GM12801 (cell line): ENCODE results near the gene POLR1D.

Experiments used
- TF ChIP-seq, protein P1 (sequence below): IDR thresholded peaks from one replicate; pipeline ENCODE4 v1.5.1; 2011; ENCODE audit warnings: control low read depth; ENCODE audit not compliant: insufficient read length; ENCODE audit errors: extremely low read depth

Gene POLR1D

DNA sequence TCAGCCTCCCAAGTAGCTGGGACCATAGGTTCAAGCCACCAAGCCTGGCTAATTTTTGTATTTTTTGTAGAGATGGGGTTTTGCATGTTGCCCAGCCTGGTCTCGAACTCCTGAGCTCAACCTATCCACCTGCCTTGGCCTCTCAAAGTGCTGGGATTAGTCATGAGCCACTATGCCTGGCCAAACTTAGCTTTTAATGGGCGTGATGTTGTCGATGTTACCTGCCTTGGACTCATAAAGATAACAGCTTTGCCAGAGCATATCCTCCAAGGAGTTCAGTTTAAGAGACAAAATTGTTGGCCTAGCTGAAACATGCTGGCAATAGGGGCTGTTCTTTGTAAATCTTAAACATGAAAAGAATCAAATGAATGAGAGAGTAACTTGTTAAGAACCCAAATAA, 13.1 kb downstream of the POLR1D start:
- TF ChIP-seq, protein P1, sequence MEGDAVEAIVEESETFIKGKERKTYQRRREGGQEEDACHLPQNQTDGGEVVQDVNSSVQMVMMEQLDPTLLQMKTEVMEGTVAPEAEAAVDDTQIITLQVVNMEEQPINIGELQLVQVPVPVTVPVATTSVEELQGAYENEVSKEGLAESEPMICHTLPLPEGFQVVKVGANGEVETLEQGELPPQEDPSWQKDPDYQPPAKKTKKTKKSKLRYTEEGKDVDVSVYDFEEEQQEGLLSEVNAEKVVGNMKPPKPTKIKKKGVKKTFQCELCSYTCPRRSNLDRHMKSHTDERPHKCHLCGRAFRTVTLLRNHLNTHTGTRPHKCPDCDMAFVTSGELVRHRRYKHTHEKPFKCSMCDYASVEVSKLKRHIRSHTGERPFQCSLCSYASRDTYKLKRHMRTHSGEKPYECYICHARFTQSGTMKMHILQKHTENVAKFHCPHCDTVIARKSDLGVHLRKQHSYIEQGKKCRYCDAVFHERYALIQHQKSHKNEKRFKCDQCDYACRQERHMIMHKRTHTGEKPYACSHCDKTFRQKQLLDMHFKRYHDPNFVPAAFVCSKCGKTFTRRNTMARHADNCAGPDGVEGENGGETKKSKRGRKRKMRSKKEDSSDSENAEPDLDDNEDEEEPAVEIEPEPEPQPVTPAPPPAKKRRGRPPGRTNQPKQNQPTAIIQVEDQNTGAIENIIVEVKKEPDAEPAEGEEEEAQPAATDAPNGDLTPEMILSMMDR: no peak

DNA sequence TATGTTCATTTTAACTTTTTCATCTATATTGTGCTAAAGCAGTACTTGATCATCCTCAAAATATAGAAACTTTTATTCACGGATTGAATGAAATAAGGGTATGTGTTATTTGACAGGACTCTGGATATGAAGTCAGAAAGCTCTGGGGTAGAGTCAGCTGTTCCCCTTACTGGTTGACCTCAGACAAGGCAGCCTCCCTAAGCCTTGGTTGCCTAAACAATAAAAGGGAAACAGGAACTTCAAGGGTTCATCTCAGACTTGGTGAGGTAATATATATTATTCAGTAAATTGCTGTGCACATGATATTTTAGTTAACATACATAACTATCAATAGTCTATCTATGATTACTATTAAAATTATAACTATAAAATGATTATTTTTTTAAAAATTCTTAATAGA, 13.6 kb downstream of the POLR1D start:
- TF ChIP-seq, protein P1: no peak

DNA sequence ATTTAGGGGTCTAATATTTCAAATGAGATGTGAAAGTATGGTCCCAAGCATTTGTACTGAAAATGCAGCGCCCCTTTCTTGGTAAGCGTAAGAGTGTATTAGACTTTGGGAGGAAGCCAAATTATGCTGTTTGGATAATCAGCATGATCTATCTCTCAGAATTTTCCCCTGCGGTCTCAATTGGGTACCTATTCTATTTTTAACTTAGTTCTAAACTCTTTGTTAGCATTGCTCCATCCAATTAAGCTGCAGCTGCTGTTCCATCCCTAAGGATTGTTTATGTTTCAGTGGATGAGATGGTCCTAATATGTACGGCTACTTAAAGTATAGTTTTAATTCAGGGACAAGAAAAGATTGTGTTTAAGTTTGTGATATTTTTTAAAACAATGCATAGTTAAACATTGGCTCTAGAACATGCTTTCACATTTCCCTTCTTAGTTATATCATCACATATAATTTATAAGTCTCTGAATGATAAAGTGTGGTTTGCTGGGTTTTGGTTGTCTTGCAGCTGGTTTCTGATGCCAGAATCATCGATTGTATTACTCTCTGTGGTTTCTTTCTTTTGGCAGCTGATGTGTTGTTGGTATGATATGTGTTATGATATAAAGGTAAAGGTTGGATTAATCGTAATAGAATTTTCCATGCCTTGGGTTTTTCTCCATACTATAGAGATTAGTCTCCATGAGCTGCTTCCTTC, 15.0 kb downstream of the POLR1D start:
- TF ChIP-seq, protein P1: no peak

DNA sequence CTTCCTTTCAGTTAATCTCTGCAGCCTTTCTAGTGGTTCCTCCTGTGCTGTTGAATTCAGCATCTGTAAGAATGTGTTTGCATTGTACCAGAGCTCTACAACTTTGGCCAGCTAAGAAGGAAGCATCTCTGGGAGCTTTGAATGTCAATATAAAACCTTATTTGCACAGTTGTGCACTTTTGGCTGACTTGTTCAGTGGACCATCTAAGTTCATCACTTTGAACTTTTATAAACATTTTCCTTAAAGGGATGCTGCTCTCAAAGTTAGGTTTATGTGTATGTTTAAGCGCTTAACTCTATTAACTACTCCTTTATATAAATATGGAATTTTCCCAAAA, 15.6 kb downstream of the POLR1D start:
- TF ChIP-seq, protein P1: no peak

DNA sequence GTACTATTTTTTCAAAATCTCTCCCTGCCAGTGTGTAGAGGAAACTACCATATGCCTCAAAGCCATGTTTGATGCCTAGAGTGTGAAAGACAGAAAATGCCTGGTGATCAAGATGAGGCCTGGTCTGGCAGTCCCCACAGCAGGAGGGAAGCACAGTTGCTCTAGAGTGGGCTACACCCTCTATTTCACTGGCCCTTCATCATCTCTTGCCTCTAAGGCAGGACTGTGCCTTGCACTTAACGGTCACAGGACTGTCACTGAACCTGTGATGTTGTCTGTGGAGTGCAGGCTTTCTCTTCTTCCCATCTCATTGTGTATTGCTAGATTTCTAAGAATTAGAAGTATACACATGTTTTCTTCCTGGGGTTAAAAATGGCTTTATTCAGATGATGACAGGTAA, 16.3 kb downstream of the POLR1D start:
- TF ChIP-seq, protein P1: no peak

DNA sequence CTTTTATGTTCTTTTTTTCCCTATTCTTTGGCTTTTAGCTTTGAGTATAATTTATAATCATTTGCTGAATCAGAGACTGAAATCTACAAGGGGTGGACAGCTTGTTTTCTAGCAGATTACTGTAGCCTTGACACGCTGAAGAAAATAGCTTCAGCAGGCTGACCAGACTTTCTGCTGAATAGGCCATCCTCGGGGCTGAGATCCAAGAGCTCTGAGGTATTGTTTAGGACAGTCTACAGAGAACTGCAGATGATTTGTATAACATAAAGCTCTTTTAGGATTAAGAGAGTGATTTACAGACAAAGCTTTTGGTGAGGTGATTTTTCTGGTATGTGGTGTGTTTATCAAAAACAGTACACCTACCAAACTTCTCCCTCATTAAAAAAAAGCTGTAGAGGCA, 16.8 kb downstream of the POLR1D start:
- TF ChIP-seq, protein P1: no peak

DNA sequence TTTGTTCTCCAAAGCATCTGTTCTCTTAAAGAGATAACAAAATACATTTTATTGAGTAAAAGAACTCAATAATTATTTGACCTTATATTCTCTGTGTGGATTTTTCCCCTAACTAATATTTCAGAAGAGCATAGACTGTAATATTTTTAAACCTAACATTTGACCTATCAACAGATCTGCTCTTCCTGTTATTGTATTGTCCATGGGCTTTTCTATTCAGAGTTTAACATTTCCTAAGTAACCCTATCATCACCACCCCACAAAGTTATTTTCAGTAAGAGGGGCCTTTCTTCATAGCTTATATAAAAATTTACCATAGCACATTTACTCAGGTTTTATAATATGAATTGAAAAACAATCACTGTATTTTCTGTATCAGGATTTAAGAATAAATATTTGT, 17.5 kb downstream of the POLR1D start:
- TF ChIP-seq, protein P1: no peak
